ENCODE data around the gene FHAD1. TPM values are rescaled to one million over a fixed set of nuclear protein-coding genes. Genes with fewer than 3 reads are reported as not detected.
A peak's percentile ranks its signal among the peaks of the same experiment; 100 is the strongest.
"Not testable (repeated sequence)": the region's sequence is repeated elsewhere in the genome, so short reads cannot be mapped to it uniquely, and the experiment has no call there.

Gene FHAD1
- total and polyA plus RNA-seq, 2 of the 13 experiments (the other 11 are each of a cell fraction or from before 2014, with no cell fraction given) = not detected

DNA sequence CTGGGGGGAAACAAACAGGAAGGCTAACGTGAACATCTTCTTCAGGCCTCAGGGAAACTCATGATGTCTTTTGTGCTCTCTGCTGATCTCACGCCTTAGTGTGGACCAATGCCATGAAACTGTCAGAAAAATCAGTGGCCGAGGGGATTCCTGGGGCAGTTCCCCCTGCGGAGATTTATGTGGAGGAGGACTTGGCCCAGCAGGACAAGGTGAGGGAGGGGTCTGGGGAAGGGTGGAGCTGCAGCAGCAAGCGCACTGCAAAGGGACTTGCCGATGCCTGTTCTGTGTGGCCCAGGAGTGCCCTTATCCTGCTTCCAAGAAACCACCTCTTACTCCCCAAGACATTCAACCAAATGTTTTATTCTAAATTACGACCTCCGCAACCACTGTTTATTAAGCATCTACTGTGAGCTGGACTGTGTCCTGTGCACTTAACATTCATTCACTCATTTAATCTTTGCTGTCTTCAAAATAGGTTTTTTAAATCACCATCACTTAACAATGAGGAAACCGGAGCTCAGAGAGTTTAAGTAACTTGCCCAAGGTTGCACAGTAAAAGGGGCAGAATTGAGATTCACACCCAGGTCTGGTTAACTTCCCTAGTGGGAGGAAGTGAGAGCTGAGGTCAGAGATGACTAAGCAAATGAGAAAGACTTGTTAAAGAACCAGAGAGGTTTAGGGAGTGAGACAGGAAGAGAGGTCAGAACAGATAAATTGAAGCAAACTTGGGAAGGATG is 49.7 kb downstream of the FHAD1 start:
- Histone ChIP-seq H3K4me3 (replicated peaks in 1 of 3; ENCODE audit: insufficient read depth in 1 of 3, low read depth in 2 of 3, low read length in 3 of 3) (no peak overlapping the region), H3K4me1 (ENCODE audit: insufficient read depth, low read length) (peaks cover 20% of the 10 kb centered on the region), H3K27me3 (ENCODE audit: control insufficient read depth in 1 of 2, insufficient read depth in 2 of 2, low read length in 2 of 2) (peaks cover 2 to 7% of the 10 kb centered on the region in 2 experiments; a peak in 3 of 5 replicates), H2AFZ (ENCODE audit: low read length) (no peak overlapping the region), H3K9me3 (ENCODE audit: low read length) (no peaks in the 10 kb centered on the region), H3K27ac (ENCODE audit: extremely low read length, insufficient read depth, low read length) (no peak overlapping the region), H4K20me1 (ENCODE audit: insufficient read depth, low read length) (no peaks in the 10 kb centered on the region), H3K9ac (ENCODE audit: insufficient read depth, low read depth, low read length) (no peak overlapping the region), H3K36me3 (replicated peaks in 1 of 2; ENCODE audit: control insufficient read depth in 1 of 2, insufficient read depth in 2 of 2, low read length in 2 of 2) (no peaks in the 10 kb centered on the region), H3K79me2 (ENCODE audit: insufficient read depth, low read length) (no peaks in the 10 kb centered on the region), H3K4me2 (ENCODE audit: low read depth, low read length) (no peak overlapping the region)
- ATAC-seq (no peak), FAIRE-seq (no peak), DNase-seq (ENCODE audit: low spot score) (no peak)
- TF ChIP-seq ADNP (CRISPR knock-in tag; IDR thresholded peaks at IDR 0.05) (no peak), ZNF768 (CRISPR knock-in tag; IDR thresholded peaks at IDR 0.05) (peak; percentile 73; the same call in 1 of the 2 replicates)
- TF ChIP-seq, protein P1, sequence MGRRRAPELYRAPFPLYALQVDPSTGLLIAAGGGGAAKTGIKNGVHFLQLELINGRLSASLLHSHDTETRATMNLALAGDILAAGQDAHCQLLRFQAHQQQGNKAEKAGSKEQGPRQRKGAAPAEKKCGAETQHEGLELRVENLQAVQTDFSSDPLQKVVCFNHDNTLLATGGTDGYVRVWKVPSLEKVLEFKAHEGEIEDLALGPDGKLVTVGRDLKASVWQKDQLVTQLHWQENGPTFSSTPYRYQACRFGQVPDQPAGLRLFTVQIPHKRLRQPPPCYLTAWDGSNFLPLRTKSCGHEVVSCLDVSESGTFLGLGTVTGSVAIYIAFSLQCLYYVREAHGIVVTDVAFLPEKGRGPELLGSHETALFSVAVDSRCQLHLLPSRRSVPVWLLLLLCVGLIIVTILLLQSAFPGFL (CRISPR knock-in tag; IDR thresholded peaks at IDR 0.05) = no peak
- CTCF ChIA-PET (ENCODE audit: low intra/inter-chr PET ratio, low total read pairs) = no interaction called here
- BruUV-seq (replicated peaks) = no TSS peak
- intact Hi-C loops (cut with micrococcal nuclease; ENCODE audit: unreplicated experiment) (no loop called here), in situ Hi-C loops (cut with HindIII; ENCODE audit: extremely low pct_ligation_motif_present, low pct_unique_long_range_greater_than_20kb) (no loop called here)
- WGBS (ENCODE audit: low lambda C conversion rate) = 59% methylated on average over 9 of the region's 9 CpGs
- POLR2A ChIA-PET = no interaction called here

GRCh38 chr1:15297975-15298374 is 51.0 kb downstream of the FHAD1 start:
- H3K27me3 ChIP-seq (ENCODE audit: control insufficient read depth in 1 of 2, insufficient read depth in 2 of 2, low read length in 2 of 2); BruUV-seq (replicated peaks); H3K4me2 ChIP-seq (ENCODE audit: low read depth, low read length); H2AFZ ChIP-seq (ENCODE audit: low read length); H3K79me2 ChIP-seq (ENCODE audit: insufficient read depth, low read length); H3K9me3 ChIP-seq (ENCODE audit: low read length); intact Hi-C loops (cut with micrococcal nuclease; ENCODE audit: unreplicated experiment); DNase-seq (ENCODE audit: low spot score); H3K36me3 ChIP-seq (replicated peaks in 1 of 2; ENCODE audit: control insufficient read depth in 1 of 2, insufficient read depth in 2 of 2, low read length in 2 of 2); H3K9ac ChIP-seq (ENCODE audit: insufficient read depth, low read depth, low read length); H3K4me3 ChIP-seq (replicated peaks in 1 of 3; ENCODE audit: insufficient read depth in 1 of 3, low read depth in 2 of 3, low read length in 3 of 3); ATAC-seq; H4K20me1 ChIP-seq (ENCODE audit: insufficient read depth, low read length); CTCF ChIA-PET (ENCODE audit: low intra/inter-chr PET ratio, low total read pairs); H3K27ac ChIP-seq (ENCODE audit: extremely low read length, insufficient read depth, low read length); POLR2A ChIA-PET; in situ Hi-C loops (cut with HindIII; ENCODE audit: extremely low pct_ligation_motif_present, low pct_unique_long_range_greater_than_20kb); FAIRE-seq: not testable (repeated sequence)
- WGBS (ENCODE audit: low lambda C conversion rate) = 69% methylated on average over 4 of the region's 4 CpGs
- H3K4me1 ChIP-seq (ENCODE audit: insufficient read depth, low read length) = peaks cover 23% of the 10 kb centered on the region

All from HepG2 (cell line).